IPS DF 19.7 (cell line): Measurements from ENCODE around the gene SYT1.

Source experiments
- DNase-seq: peaks from one replicate; pipeline ENCODE4 v3.0.0-alpha.2; 2013; ENCODE audit warnings: low read depth, low spot score

SYT1 gene

GRCh38 chr12:79056775-79057174, 192.2 kb downstream of the SYT1 start:
- no peak for DNase-seq

- no peak for DNase-seq
These were observed 193.0 kb downstream of the SYT1 start for GRCh38 chr12:79057540-79057939.

- DNase-seq, result no peak
These were observed 193.8 kb downstream of the SYT1 start for GRCh38 chr12:79058342-79058741.

GRCh38 chr12:79059557-79059956, 195.0 kb downstream of the SYT1 start:
- no peak for DNase-seq

- no peak for DNase-seq
These were observed 198.7 kb downstream of the SYT1 start for GRCh38 chr12:79063258-79063657.

- DNase-seq, result no peak
These were observed 203.4 kb downstream of the SYT1 start for GRCh38 chr12:79067977-79068376.

GRCh38 chr12:79069009-79069408, 204.4 kb downstream of the SYT1 start:
- no peak for DNase-seq

GRCh38 chr12:79071498-79071897, 206.9 kb downstream of the SYT1 start:
- DNase-seq, result no peak

- no peak for DNase-seq
These were observed 208.9 kb downstream of the SYT1 start for GRCh38 chr12:79073506-79073905.

- DNase-seq, result no peak
These were observed 218.0 kb downstream of the SYT1 start for GRCh38 chr12:79082595-79082994.

GRCh38 chr12:79083181-79083580, 218.6 kb downstream of the SYT1 start:
- no peak for DNase-seq

- no peak for DNase-seq
These were observed 220.6 kb downstream of the SYT1 start for GRCh38 chr12:79085106-79085682.

GRCh38 chr12:79086541-79087296, 222.1 kb downstream of the SYT1 start:
- DNase-seq, result no peak

- DNase-seq, result no peak
These were observed 234.0 kb downstream of the SYT1 start for GRCh38 chr12:79098530-79098929.

- no peak for DNase-seq
These were observed 244.4 kb downstream of the SYT1 start for GRCh38 chr12:79108962-79109361.

GRCh38 chr12:79114896-79115295, 250.3 kb downstream of the SYT1 start:
- no peak for DNase-seq

GRCh38 chr12:79115743-79116142, 251.2 kb downstream of the SYT1 start:
- DNase-seq, result no peak

- peak; percentile 57 for DNase-seq
These were observed 255.2 kb downstream of the SYT1 start for GRCh38 chr12:79119796-79120195.

- DNase-seq, result no peak
These were observed 256.9 kb downstream of the SYT1 start for GRCh38 chr12:79121486-79121885.

GRCh38 chr12:79124385-79124784, 259.8 kb downstream of the SYT1 start:
- no peak for DNase-seq

GRCh38 chr12:79125358-79125757, 260.8 kb downstream of the SYT1 start:
- no peak for DNase-seq

GRCh38 chr12:79127271-79127751, 262.7 kb downstream of the SYT1 start:
- no peak for DNase-seq

- no peak for DNase-seq
These were observed 264.4 kb downstream of the SYT1 start for GRCh38 chr12:79128956-79129355.
